HL-60 (cell line): ENCODE results near the gene MRPS24.

ENCODE experiments used
- GABPA ChIP-seq: IDR thresholded peaks from 2 replicates; pipeline ENCODE4 v1.6.1; 2012; ENCODE audit warnings: low read depth
- POLR2AphosphoS5 ChIP-seq: IDR thresholded peaks from 2 replicates; pipeline ENCODE4 v1.6.1; 2012; ENCODE audit warnings: low read depth
- REST ChIP-seq: IDR thresholded peaks from 2 replicates; pipeline ENCODE4 v1.6.1; 2012; ENCODE audit warnings: low read depth; ENCODE audit not compliant: insufficient replicate concordance
- SPI1 ChIP-seq: IDR thresholded peaks from 2 replicates; pipeline ENCODE4 v1.6.1; 2012; ENCODE audit warnings: low read depth, mild to moderate bottlenecking, borderline replicate concordance
- TF ChIP-seq, protein P1 (sequence below): IDR thresholded peaks from one replicate; pipeline ENCODE4 v1.5.1; 2011; ENCODE audit warnings: low read length, control low read depth, inconsistent platforms; ENCODE audit not compliant: insufficient read depth

GRCh38 chr7:43891069-43891955, 22.0 kb upstream of the MRPS24 start:
- TF ChIP-seq, protein P1, sequence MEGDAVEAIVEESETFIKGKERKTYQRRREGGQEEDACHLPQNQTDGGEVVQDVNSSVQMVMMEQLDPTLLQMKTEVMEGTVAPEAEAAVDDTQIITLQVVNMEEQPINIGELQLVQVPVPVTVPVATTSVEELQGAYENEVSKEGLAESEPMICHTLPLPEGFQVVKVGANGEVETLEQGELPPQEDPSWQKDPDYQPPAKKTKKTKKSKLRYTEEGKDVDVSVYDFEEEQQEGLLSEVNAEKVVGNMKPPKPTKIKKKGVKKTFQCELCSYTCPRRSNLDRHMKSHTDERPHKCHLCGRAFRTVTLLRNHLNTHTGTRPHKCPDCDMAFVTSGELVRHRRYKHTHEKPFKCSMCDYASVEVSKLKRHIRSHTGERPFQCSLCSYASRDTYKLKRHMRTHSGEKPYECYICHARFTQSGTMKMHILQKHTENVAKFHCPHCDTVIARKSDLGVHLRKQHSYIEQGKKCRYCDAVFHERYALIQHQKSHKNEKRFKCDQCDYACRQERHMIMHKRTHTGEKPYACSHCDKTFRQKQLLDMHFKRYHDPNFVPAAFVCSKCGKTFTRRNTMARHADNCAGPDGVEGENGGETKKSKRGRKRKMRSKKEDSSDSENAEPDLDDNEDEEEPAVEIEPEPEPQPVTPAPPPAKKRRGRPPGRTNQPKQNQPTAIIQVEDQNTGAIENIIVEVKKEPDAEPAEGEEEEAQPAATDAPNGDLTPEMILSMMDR: no peak
- TF ChIP-seq POLR2AphosphoS5 (no peak), GABPA (no peak), REST (no peak), SPI1 (no peak)
